ENCODE data around the gene SFXN5.

Gene SFXN5

GRCh38 chr2:72926368-72926767 lies 145.1 kb downstream of the SFXN5 start:
- ChIA-PET POLR2A (no interaction called here), CTCF (interaction anchor here (0.9 to 5.9 kb wide), 9 partner anchors 9 to 251 kb away, joined by 3 to 35 read pairs (median 6); partner anchors contain the start of gene SPR)
- DNase-seq (ENCODE audit: extremely low spot score) = no peak
- no peak for TF ChIP-seq CTCF (IDR thresholded peaks at IDR 0.05; ENCODE audit: control extremely low read depth, extremely low read depth, low read depth, missing control alignments)

GRCh38 chr2:72925328-72925943 lies 146.1 kb downstream of the SFXN5 start:
- DNase-seq (ENCODE audit: extremely low spot score) = no peak
- ChIA-PET POLR2A (no interaction called here), CTCF (interaction anchor here (0.9 to 5.9 kb wide), 7 partner anchors 8 to 287 kb away, joined by 3 to 35 read pairs (median 8); partner anchors contain the start of gene SPR)

GRCh38 chr2:72924353-72925240 lies 146.9 kb downstream of the SFXN5 start:
- ChIA-PET POLR2A (no interaction called here), CTCF (interaction anchor here (1.0 to 5.9 kb wide), 3 partner anchors 9 to 288 kb away, joined by 3 to 35 read pairs (median 4); no protein-coding TSS in a partner anchor)
- no peak for DNase-seq (ENCODE audit: extremely low spot score)
- no peak for TF ChIP-seq CTCF (IDR thresholded peaks at IDR 0.05; ENCODE audit: control extremely low read depth, extremely low read depth, low read depth, missing control alignments)

More at GRCh38 chr2:72925328-72925943, 146.1 kb downstream of the SFXN5 start:
- TF ChIP-seq CTCF (IDR thresholded peaks at IDR 0.05; ENCODE audit: control extremely low read depth, extremely low read depth, low read depth, missing control alignments) = no peak

GRCh38 chr2:72923833-72924352 lies 147.6 kb downstream of the SFXN5 start:
- no peak for TF ChIP-seq CTCF (IDR thresholded peaks at IDR 0.05; ENCODE audit: control extremely low read depth, extremely low read depth, low read depth, missing control alignments)
- ChIA-PET CTCF (interaction anchor here (1.3 to 5.9 kb wide), 2 partner anchors 10 to 31 kb away, joined by 4 to 35 read pairs; no protein-coding TSS in a partner anchor), POLR2A (no interaction called here)
- no peak for DNase-seq (ENCODE audit: extremely low spot score)

- DNase-seq (ENCODE audit: extremely low spot score) = no peak
- ChIA-PET POLR2A (no interaction called here), CTCF (no interaction called here)
- no peak for TF ChIP-seq CTCF (IDR thresholded peaks at IDR 0.05; ENCODE audit: control extremely low read depth, extremely low read depth, low read depth, missing control alignments)
These were observed 149.7 kb downstream of the SFXN5 start for GRCh38 chr2:72921853-72922252.

- DNase-seq (ENCODE audit: extremely low spot score) = no peak
- TF ChIP-seq CTCF (IDR thresholded peaks at IDR 0.05; ENCODE audit: control extremely low read depth, extremely low read depth, low read depth, missing control alignments) = no peak
- ChIA-PET CTCF (no interaction called here), POLR2A (no interaction called here)
These were observed 150.2 kb downstream of the SFXN5 start for GRCh38 chr2:72921088-72921851.
